Lower leg skin (tissue), 4 donors: ENCODE results near the gene TMTC2. TPM values are rescaled to one million over a fixed set of nuclear protein-coding genes. Genes with fewer than 3 reads are reported as not detected.

Experiments
- DNase-seq, 2 donors: peaks; one replicate each; pipeline ENCODE4 v3.0.0-alpha.2; 2019; ENCODE audit warnings: low spot score in 2 of 2
- H3K4me3 ChIP-seq: fragments of 200-600 bp; sonication (generic); 2 replicates; pipeline ENCODE4 v1.5.1; 2017; ENCODE audit warnings: mild to moderate bottlenecking, low read depth; ENCODE audit not compliant: poor library complexity, severe bottlenecking
- POLR2A ChIP-seq, 2 donors: fragments of 450-650 bp; IDR thresholded peaks; one replicate each; pipeline ENCODE4 v1.6.1; 2016 to 2017; ENCODE audit warnings: antibody characterized with exemption in 2 of 2, mild to moderate bottlenecking in 1 of 2, moderate library complexity in 1 of 2
- WGBS, 2 donors: methylation state at CpG; one replicate each; pipeline ENCODE4 v1.1.5; 2018; 5-methylcytosine and 5-hydroxymethylcytosine counted together
- intact Hi-C: fragments of 100-400 bp; cut with DNase I; formaldehyde crosslinking; loops from one replicate; pipeline ENCODE4 v1.15.0; 2023; ENCODE audit warnings: low total_unique reads
- total RNA-seq, 4 donors: library from RNA; depleted of rRNA; stranded (reverse); fragments of >200 nt; gene quantifications; one replicate each; pipeline ENCODE4 v1.1.0, GENCODE V29; 2016
- TF ChIP-seq, protein P1 (sequence below), 3 donors: fragments of 450-650 bp; IDR thresholded peaks; one replicate each; pipeline ENCODE4 v1.5.1; 2016; ENCODE audit warnings: antibody characterized with exemption in 3 of 3, mild to moderate bottlenecking in 3 of 3, moderate library complexity in 2 of 3

Gene TMTC2
- total RNA-seq, 4 donors from 2014 or later, result 12.9 to 17.4 (median 14.5) TPM

- DNase-seq, result peak; percentile 94 to 98
- TF ChIP-seq POLR2A (IDR thresholded peaks at IDR 0.05), result no peak
- TF ChIP-seq, protein P1, sequence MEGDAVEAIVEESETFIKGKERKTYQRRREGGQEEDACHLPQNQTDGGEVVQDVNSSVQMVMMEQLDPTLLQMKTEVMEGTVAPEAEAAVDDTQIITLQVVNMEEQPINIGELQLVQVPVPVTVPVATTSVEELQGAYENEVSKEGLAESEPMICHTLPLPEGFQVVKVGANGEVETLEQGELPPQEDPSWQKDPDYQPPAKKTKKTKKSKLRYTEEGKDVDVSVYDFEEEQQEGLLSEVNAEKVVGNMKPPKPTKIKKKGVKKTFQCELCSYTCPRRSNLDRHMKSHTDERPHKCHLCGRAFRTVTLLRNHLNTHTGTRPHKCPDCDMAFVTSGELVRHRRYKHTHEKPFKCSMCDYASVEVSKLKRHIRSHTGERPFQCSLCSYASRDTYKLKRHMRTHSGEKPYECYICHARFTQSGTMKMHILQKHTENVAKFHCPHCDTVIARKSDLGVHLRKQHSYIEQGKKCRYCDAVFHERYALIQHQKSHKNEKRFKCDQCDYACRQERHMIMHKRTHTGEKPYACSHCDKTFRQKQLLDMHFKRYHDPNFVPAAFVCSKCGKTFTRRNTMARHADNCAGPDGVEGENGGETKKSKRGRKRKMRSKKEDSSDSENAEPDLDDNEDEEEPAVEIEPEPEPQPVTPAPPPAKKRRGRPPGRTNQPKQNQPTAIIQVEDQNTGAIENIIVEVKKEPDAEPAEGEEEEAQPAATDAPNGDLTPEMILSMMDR (IDR thresholded peaks at IDR 0.05), result peak in 1 of 3 donors; percentile 79
- H3K4me3 ChIP-seq, result peak overlapping the region; percentile 97
- 0 to 3% methylated on average over 6 to 11 of the region's 11 CpGs for WGBS, 2 donors
- intact Hi-C loops, result no loop called here
Observed at GRCh38 chr12:82685790-82686167, 927 bp upstream of the TMTC2 start.

DNA sequence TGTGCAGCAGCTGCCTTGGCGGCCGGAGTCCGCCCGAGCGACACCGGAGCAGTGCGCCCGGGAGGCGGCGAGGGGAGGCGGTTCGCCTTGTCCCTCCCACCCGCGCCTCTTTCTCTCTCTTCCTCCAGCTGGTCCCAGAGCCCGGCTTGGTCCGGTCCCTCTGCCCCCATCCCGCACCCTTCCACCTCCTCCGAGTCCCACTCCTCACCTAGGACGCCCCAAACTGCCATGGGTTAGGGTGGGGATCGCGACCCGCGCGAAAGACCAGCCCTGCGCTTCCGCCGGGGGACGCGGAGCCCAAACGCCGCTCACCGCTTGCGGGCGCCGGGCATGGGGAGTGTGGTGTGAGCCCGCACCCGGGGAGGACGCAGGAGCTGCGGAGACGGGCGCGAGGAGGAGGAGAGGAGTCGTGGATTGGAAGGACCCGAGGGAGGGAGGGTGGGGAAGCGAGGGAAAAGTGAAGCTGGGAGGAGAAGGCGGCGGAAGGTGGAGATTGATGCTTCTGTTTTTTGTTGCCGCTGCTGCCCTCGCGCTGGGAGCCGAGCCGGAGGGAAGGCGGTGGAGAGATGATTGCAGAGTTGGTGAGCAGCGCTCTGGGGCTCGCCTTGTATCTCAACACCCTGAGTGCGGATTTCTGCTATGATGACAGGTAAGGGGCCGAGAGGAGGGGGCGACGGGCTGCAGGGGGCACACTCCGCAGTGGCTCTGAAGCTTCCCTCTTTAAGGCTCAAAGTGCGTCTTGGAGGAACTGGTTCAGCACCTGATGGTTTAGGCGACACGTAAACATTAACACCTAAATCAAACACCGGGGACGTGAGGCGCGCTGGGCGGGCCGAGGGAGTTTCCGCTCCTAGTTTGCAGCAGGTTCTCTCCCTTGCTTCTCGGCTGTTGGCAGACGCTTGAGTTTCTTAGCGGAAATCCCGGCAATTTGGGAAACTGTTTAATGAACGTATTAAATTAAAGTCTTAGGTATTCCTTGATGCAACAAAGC, 610 bp downstream of the TMTC2 start:
- TF ChIP-seq, protein P1 (IDR thresholded peaks at IDR 0.05), result no peak
- no peak for TF ChIP-seq POLR2A (IDR thresholded peaks at IDR 0.05)
- peak; percentile 38 to 89 for DNase-seq
- WGBS, 2 donors, result 0 to 1% methylated on average over 61 to 70 of the region's 75 CpGs
- peak overlapping the region; percentile 97 for H3K4me3 ChIP-seq
- intact Hi-C loops, result no loop called here

- intact Hi-C loops, result no loop called here
- DNase-seq, result no peak
- peak overlapping the region; percentile 13 for H3K4me3 ChIP-seq
- 6 to 7% methylated on average over 12 of the region's 12 CpGs for WGBS, 2 donors
- TF ChIP-seq POLR2A (IDR thresholded peaks at IDR 0.05), result no peak
- TF ChIP-seq, protein P1 (IDR thresholded peaks at IDR 0.05), result no peak
Observed at GRCh38 chr12:82688035-82688501, 1.4 kb downstream of the TMTC2 start.

DNA sequence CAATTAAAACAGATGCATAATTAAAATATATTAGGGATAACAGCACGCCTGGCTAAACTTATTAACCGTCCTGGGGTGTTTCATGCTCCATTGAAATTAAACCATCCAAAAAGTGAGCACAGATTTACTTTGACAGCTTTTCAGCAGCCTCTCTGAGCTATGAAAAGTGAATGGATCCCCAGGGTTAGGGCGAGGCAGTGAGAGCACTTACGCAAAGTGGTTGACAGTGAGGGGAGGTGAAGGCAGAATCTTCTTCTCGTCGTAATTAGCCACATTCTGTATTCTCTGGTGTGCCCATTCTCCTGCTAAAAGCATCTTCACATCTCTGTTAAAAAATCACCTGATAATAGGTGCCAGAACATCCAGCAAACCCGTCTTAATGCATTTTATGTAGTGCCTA, 1.9 kb downstream of the TMTC2 start:
- TF ChIP-seq POLR2A (IDR thresholded peaks at IDR 0.05), result no peak
- TF ChIP-seq, protein P1 (IDR thresholded peaks at IDR 0.05), result no peak
- intact Hi-C loops, result no loop called here
- no peak for DNase-seq
- H3K4me3 ChIP-seq, result no peak overlapping the region
- 66 to 74% methylated on average over 7 of the region's 7 CpGs for WGBS, 2 donors

DNA sequence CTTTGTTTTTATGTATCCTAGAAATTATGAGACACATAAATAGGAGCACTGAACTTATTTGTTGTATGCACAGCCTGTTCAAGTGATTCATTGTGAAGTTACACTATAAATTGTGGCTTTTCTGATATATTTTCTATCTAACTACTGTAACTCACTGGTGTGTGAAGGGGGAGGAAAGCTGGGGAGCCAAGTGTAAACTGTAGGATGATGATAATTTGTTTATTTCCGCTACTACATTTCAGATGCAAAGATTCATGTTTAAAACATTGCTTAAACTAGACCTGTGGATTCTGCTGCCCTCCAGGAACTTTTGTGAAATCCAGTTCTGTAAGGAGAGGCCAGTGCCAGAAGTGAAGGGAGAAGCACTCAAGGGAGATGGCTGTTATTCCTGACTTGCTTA, 3.3 kb downstream of the TMTC2 start:
- 85 to 94% methylated on average over 1 of the region's 1 CpG for WGBS, 2 donors
- intact Hi-C loops, result no loop called here
- no peak for TF ChIP-seq POLR2A (IDR thresholded peaks at IDR 0.05)
- TF ChIP-seq, protein P1 (IDR thresholded peaks at IDR 0.05), result no peak
- no peak for DNase-seq
- no peak overlapping the region for H3K4me3 ChIP-seq
